Activated CD4-positive, alpha-beta T cell treated with anti-CD3 and anti-CD28 coated beads for 24 hours (primary cell): Measurements from ENCODE around the gene MACC1.

ENCODE experiments used
- DNase-seq, 2 donors: peaks; one replicate each; pipeline ENCODE4 v3.0.0-alpha.2; 2020; ENCODE audit warnings: low read depth in 2 of 2

The MACC1 gene, protein sequence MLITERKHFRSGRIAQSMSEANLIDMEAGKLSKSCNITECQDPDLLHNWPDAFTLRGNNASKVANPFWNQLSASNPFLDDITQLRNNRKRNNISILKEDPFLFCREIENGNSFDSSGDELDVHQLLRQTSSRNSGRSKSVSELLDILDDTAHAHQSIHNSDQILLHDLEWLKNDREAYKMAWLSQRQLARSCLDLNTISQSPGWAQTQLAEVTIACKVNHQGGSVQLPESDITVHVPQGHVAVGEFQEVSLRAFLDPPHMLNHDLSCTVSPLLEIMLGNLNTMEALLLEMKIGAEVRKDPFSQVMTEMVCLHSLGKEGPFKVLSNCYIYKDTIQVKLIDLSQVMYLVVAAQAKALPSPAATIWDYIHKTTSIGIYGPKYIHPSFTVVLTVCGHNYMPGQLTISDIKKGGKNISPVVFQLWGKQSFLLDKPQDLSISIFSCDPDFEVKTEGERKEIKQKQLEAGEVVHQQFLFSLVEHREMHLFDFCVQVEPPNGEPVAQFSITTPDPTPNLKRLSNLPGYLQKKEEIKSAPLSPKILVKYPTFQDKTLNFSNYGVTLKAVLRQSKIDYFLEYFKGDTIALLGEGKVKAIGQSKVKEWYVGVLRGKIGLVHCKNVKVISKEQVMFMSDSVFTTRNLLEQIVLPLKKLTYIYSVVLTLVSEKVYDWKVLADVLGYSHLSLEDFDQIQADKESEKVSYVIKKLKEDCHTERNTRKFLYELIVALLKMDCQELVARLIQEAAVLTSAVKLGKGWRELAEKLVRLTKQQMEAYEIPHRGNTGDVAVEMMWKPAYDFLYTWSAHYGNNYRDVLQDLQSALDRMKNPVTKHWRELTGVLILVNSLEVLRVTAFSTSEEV

DNA sequence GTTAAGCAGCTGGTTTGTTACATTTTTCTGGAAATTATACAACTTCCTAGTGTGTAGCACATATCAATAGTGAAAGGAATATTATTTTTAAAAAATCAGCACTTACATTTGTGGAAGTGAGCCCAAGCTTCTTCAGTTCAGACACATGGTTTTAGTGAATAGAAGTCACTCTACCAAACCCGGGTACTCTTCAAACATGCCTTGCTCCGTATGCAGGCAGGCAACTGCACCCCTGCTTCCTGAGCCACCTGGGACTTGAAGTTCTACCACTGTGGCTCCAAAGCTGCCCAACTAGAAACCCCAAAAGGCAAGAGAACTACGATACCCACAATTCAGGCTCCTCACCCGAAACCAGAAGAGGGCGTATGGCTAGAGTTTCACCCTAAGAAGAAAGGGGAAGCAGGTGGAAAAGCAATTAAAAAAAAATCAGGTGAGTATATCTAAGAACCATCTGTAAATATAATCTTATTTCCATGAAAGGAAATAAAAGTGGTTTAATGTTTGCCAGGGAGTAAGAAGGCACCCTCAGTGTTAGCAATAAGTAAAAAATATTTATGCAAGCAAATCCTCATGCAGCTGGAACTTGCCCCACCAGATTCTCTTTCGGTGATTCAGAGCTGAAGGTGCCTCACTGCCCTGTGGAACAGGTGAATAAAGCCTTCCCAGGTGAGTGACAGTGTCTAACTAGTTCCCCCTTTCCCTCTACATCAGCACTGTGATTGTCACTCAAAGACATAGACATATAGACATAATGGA is at the start of gene MACC1:
TSS of gene MACC1 (minus strand) at position 192 of the 756 bp plus-strand sequence. CDS start 55,522 bp downstream, outside the sequence.
- DNase-seq = no peak

DNA sequence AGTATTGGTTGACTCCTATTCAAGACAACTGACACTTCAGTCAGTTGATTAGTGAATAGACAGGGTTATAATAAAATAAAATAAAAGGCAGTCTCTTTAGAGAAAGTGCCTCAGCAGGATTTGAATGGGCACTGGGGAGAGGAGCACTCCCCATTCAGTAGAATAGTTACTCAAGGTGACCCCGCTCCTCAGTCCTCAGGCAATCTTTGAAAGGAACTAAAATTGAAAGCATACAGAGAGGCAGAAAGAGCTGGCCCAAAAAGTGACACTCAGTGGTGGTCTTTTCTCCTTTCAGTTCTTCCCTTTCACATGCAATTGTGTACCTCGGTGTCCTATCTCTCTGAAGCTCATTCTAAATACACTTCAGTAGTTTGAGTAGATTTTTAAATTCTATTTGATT is 47.4 kb upstream of the MACC1 start:
- no peak for DNase-seq

DNA sequence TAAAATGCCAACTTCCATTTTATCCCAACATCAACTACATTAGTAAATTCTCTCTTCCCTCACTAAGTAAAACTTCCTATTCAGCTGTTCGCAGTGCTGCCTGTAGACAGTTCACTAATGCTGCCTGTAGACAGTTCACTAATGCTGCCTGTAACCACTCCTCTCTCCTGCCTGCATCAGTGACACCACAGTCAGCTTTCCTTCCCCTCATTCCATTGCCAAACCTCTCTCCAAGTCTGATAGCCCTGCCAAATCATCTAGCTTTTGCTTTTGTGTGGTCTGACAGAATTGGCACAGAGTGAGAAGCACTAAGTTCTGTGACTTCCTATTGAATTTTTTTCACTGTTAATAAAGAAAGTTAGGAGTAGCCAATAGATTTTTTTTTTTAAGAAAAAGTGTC is 43.0 kb upstream of the MACC1 start:
- no peak for DNase-seq

DNA sequence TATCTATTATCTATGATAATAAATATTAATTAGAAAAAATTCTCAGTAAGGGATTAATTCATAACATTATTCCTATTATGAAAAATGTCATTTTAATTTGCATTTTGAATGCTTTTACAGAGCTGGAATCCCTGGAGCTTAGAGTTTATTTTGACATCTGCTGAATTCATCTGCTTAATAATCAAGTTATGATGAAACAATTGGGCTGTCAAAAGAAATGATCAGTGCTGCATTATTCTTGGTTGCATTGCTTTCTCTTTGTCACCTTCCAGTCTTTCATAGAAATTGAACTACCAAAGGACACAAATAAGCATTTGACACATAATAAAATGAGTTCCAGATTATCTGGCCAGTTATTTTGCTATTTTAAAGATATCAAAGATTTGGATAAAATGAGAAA is 40.0 kb upstream of the MACC1 start:
- no peak for DNase-seq

DNA sequence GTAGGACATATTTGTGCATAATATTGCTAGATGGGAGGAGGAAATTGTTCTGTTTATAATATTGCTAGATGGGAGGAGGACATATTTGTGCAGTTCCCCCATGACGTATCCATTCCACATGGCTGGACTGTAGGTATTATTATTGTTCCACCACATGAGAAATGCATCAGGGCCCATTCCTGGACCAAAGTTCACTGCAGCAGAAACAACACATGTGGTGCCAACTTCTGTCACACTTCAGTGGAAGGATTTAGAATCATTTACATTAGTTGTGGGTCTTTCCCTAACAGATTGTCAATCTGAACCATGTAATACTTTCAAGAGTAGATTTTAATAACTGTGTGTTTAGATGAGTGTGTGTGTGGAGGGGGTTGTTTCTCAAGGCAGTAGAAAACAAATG is 32.7 kb upstream of the MACC1 start:
- DNase-seq = no peak

DNA sequence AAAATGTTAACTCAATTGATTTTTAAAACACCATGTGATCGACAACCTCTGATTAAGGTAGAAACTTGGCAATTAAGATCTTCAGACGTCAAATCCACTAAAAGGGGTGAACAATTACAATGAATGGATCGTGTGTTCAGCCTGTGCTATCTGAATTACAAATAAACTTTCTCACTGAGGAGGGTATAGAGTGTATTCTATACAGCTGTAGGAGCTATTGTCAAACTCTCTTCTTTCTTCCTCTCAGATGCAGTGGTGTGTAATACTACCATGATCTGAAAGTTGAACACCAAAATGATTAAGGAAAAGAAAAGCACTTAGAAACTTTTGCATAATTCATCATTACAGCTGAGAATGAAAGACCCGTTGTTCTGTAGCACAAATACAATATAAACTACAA is 32.2 kb upstream of the MACC1 start:
- DNase-seq = no peak

DNA sequence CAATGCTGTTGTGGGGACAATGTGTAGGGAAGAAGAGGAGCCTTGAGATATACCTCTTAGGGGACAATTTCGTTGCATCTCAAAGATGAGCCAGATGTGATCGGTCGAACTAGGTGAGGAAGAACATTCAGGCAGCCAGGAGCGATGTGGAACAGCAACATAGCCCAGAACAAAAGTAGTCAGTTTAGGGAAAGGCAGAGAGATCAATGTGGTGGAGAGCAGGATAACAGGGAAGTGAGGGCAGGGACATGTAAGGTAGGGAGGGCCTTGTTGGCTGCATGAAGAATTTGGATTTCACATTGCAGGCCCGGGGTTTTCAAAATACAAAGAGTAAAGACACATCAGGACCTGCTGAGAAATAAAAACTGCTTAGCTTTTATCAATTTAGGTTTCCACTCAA is 29.1 kb upstream of the MACC1 start:
- no peak for DNase-seq

DNA sequence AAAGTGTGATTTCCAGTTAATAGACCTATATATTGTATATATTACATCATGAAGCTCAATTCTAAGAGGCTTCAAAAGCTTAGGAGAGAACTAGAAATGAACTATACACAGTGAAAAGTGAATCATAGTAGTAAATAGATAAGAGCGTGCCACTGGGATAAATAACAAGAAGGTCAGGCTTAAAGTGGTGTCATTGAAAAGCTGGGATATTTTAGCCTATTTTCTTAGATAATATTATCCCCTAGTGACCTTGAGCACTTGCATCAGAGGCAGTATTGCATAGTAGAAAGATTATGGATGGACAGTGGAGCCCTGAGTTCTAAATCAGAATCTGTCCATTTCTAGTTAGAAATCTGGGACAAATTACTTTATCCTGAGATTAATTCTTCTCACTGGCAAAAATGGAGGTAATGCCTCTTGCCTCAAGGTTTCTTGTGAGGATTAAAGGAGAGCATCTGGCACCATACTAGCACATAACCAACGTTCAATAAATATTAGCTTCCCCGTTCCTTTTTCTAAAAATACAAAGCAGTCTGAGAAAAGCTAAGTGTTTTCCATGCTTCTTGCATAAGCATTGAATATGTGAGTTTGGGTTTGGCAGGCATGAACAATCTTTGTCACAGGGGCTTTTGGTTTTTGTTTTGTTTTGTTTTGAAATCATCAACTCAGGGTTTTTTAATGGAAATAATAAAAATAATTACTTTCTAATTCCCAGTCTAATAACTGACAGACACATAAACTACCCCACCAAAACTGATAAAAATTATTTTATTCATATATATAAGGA is 27.3 kb upstream of the MACC1 start:
- DNase-seq = no peak

DNA sequence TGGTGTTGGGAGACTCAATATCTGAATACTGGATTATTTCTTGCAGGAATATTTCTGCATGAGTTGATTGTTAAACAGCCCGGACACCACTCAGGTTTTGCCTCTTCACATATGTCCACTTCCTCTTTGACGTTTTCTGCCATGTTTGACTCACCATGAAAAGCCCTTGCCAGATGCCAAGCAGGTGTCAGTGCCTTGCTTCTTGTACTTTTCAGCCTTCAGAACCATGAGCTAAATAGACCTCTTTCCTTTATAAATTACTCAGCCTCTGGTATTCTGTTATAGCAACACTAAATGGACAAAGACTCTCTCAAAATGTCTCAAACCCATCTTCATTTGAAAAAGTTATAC is 24.7 kb upstream of the MACC1 start:
- DNase-seq = no peak

DNA sequence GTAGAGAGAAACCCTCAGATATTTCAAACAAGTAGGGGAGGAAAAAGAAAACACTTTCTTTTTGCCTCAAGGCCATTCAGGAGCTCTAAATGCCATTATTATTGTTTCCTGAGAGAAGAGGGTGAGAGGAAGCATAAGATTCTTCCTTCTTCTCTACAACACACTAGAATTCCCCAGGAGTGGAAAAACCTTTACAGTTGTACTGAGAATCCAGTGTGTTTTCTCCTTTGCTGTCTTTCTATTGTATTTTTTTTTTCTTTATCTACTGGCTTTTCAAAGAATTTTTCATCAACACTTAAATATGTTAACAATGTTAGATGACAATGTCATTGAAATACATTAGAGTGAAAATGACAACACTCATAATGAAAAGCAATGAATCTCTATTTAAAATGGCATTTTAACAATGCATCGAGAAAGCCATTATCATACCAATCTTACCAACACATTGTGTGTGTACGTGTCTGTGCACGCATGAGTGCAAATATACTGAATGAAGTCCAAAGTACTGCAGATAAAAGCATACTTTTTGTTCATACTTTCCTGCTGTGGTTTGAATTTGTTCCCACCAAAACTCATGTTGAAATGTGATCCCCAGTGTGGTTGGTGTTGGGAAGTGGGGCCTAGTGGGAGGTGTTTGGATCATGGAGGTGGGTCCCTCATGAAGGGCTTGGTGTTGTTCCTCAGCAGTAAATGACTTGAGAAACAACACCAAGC is 24.2 kb upstream of the MACC1 start:
- no peak for DNase-seq

DNA sequence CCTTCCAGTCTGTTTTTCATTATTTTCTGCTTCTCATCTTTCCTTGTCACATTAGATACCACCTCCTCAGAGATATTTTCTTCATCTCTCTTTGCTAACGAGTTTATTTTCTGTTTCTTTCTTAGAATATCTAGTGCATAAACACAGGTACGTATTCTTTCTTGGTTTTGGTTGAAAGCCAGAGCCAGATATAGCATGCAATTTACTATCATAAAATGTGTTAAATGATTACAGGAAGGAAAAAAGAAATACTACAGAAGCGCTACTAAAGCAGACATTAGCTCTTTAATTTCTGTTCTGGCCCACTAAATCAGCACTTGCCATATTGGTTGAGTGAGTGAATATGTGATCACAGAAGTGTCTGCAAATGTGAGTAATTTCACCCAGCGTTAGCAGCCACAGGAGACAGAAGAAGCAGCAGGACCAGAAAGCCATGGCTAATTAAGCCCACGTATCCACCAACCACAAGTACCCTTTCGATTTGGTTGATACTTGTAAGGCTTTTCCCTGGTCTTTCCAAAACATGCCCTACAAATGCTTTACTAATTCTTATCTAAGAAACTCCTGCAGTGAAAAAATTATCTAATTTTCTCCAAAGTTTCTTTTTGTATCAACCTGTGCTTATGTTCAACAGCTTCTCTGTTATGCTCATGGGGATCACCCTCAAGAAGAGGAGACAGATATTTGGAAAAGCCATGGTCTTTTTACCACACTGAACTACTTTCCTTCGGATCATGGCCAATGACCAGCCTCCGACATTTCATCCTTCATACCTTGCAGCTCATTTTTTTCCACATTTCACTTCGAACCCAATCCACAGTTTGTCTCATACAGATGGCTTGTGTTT is 23.1 kb upstream of the MACC1 start:
- no peak for DNase-seq

DNA sequence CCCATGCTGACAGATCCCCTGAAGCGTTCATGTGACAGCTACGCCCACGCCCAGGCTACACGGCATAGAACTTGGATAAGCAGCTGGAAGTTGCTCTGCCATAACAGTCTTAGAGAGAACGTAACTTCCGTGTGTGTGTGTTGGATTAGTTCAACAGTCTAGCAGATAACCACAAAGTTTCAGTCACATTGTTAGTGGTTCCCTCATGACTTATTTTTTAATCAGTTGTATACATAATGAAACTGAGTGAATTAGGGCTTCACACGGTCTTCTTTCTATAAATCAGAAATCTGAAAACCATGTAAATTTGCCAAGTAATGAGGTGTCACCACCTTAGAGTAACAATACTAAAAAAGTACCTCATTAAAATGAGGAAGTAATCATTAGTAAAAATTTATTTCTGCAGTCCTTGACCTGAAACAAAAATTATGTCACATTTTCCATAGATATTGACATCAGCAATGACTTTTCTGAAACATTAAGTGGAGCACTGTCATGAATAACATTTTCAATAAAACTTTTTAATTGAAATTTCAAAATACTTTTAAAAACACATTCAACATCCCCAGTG is 21.7 kb upstream of the MACC1 start:
- DNase-seq = no peak

DNA sequence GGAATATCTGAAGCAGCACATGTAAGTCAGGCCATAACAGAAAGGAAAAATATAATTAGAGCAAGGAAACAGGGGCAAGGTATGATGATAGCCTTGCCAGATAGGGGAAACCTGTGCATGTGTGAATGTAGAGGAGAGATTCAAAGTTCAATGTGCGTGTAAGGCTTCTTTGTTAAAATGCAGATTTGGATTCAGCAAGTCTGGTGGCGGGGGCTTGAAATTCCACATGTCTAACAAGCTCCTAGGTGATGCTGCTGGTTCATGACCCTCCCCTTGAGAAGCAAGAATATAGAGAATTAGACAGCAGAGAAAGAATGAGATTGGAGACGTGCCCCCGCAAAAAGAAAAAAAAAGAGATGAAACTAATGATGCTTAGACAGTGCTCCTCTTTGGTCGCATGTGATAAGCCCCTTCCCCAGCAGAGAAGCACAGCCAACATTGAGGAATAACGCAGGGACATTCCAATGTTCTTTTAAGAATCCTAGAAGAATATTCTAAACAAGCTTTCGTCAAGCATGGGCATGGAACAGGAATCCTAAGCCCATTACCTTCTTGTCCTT is 21.1 kb upstream of the MACC1 start:
- no peak for DNase-seq

DNA sequence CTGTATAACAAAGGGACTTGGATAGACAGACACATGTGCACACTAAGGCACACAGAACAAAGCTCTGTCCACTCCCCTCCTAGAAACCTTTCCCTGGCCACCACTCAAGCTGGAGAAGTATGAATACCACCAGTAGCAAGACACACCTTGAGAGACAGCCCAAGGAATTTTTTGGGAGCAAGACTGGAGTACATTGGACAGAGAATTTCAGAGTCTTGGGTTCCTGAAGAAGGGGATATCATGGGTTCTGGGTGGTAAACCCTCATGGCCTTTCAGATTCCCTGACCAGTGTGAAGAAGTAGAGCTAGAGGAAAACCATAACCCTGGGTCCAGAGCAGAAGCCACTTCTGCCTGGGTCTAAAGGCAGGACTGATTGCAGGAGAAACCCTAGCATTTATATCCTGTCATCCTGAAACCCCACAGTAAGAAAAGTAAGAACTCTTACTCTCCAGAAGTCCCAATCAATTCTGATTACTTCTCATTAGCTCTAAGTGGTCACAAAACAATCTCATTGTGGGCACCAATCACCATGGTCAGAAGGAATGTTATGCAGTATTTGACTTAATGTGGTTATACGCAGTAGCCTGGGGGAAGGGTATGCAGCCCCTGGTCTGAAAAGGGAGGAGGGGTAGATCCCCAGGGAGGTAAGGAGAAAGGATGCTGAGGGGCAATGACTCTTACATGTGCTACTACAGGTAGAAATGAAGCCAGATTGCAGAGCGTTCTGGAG is 20.4 kb upstream of the MACC1 start:
- DNase-seq = no peak

DNA sequence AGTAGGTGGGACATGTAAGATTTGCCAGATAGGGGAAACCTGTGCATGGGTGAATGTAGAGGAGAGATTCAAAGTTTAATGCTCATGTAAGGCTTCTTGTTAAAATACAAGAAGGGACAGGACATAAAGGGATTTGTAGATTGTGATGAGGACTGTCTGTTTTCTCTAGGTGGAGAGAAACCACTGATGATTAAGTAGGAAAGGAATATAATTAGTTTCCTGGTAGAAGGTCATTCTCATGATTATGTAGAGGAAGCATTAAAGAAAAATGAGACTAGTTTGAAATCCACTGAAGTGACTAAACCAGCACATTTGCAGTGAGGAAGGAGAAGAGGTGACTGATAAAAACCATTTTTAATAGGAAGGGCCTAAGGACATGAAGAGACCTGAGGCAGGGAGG is 19.6 kb upstream of the MACC1 start:
- no peak for DNase-seq

DNA sequence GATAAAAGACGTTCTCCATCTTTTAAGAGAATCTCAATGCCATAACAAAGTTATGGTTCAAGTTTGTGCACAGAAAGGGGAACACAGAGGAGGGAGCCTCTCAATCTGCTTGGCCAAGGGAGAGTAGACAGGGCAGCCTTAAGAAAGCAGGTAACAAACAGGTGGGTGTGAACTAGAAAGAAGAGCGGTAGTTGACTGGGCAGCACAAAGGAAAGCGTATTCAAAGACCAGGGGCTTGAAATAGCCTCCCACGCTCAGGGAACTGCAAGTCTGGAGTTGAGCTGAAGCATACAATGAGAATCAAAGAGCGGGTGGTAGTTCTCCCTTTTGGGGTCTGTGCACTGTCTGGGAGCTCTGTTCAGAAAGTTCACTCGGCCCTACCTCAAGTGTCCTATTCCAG is 18.9 kb upstream of the MACC1 start:
- DNase-seq = no peak

DNA sequence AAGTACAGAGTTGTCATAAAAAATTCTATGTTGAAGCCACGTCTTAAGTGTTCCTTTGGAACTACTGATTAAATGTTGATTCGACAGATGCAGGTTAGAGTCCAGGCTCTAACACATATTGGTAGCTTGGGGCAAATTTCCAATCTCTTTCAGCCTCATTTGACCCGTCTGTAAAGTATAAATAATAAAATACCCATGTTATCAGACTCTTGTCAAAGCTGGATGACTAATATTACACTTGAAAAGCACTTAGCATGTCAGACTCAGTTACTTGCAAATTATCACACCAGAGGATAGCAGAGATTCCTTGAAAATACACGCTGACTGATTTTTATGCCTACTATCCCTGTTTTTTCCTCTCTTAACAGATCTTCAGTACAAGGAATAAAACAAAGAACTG is 18.1 kb upstream of the MACC1 start:
- DNase-seq = no peak

DNA sequence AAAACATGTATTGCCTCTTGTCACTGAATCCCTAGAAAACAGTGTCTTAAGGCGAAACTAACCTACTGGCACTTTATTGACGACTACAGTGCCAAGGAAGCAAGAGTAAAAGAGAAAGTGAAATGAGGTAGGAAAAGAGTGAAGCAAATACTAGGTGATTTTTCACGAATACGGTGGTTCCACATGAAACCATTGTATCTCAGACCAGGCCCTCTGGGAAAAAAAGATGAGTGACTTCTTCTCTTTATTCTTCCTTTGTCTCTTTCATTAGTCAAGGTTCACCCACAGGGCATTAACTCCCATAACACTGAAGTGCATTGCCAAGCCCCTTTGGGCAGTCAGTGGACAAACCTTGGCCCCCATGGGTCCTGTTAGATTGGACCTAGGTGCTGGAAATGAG is 16.2 kb upstream of the MACC1 start:
- no peak for DNase-seq

DNA sequence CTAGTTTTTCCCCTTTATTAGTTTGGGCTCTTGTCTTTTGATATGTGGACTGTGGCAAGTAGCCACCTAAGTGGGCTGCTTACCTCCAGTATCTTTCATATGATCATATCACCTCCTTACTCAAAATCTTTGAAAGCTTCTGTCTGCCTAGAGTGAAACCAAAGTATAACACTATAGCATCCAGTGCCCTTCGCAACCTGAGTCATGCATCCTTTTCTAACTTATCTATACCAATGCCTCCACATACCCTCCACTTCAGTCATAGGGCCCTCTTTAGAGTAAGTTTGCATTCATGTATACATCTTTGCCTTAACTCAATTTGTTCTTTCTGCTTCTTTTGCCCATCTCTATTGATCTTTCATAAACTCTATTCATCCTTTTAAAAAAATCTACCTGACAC is 15.7 kb upstream of the MACC1 start:
- DNase-seq = no peak
